HCT116 (cell line): ENCODE results near the gene MYF5.

Experiments used
- EZH2 ChIP-seq: fragments of 200-600 bp; sonication (generic); IDR thresholded peaks from 2 replicates; pipeline ENCODE4 v1.6.1; 2017; ENCODE audit warnings: antibody characterized with exemption, mixed run types
- EZH2phosphoT487 ChIP-seq: fragments of 200-600 bp; IDR thresholded peaks from 2 replicates; pipeline ENCODE4 v1.6.1; 2018; ENCODE audit warnings: antibody characterized with exemption, borderline replicate concordance
- POLR2A ChIP-seq: IDR thresholded peaks from 2 replicates; pipeline ENCODE4 v1.7.0; 2011; ENCODE audit warnings: borderline replicate concordance; ENCODE audit not compliant: insufficient read depth, insufficient read length; ENCODE audit errors: extremely low read depth
- POLR2AphosphoS5 ChIP-seq: IDR thresholded peaks from 2 replicates; pipeline ENCODE4 v1.6.1; 2011; ENCODE audit warnings: mild to moderate bottlenecking, low read depth, low read length, moderate library complexity
- SRF ChIP-seq: IDR thresholded peaks from 2 replicates; pipeline ENCODE4 v1.6.1; 2012; ENCODE audit warnings: low read depth
- TF ChIP-seq, protein P1 (sequence below), 3 experiments: fragments of 200-600 bp in 1 of 3; sonication (generic) in 1 of 3; IDR thresholded peaks in 2 of 3; conservative IDR thresholded peaks in 1 of 3; 2 replicates each; pipeline ENCODE4 v1.5.1; 2012 to 2017; ENCODE audit warnings: low read depth in 2 of 3, low read length in 2 of 3, antibody characterized with exemption in 1 of 3, borderline replicate concordance in 1 of 3, control low read depth in 1 of 3, mild to moderate bottlenecking in 1 of 3, mixed read lengths in 1 of 3, mixed run types in 1 of 3, moderate library complexity in 1 of 3; ENCODE audit not compliant: insufficient read depth in 1 of 3
- TF ChIP-seq, protein P2 (sequence below): IDR thresholded peaks from 2 replicates; pipeline ENCODE4 v1.6.1; 2012

DNA sequence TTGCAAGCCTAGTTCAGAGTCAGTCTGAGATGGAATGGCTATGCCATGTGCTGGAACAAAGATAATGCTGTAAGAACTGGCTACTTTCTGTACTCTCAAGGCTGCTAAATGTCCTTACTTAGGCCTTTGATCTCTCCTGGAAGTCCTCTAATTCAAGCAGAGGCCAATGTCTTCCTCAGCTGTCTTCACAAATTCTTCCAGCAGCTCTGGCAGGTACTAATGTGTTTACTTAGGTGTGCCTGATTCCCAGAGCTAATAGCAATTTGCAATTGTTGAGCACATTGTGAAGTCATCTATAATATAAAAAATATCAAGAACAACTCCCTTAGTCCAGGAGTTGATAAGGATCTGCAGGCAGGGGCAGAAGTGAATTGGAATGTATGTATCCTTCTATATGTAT, 3.8 kb upstream of the MYF5 start:
- TF ChIP-seq, protein P1, sequence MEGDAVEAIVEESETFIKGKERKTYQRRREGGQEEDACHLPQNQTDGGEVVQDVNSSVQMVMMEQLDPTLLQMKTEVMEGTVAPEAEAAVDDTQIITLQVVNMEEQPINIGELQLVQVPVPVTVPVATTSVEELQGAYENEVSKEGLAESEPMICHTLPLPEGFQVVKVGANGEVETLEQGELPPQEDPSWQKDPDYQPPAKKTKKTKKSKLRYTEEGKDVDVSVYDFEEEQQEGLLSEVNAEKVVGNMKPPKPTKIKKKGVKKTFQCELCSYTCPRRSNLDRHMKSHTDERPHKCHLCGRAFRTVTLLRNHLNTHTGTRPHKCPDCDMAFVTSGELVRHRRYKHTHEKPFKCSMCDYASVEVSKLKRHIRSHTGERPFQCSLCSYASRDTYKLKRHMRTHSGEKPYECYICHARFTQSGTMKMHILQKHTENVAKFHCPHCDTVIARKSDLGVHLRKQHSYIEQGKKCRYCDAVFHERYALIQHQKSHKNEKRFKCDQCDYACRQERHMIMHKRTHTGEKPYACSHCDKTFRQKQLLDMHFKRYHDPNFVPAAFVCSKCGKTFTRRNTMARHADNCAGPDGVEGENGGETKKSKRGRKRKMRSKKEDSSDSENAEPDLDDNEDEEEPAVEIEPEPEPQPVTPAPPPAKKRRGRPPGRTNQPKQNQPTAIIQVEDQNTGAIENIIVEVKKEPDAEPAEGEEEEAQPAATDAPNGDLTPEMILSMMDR (IDR thresholded peaks at IDR 0.05 in 2 of 3, conservative IDR thresholded peaks at IDR 0.05 in 1 of 3; ENCODE audit: borderline replicate concordance in 1 of 3, insufficient read depth in 1 of 3, low read depth in 2 of 3, low read length in 2 of 3): no peak
- TF ChIP-seq EZH2phosphoT487: no peak
- TF ChIP-seq, protein P2, sequence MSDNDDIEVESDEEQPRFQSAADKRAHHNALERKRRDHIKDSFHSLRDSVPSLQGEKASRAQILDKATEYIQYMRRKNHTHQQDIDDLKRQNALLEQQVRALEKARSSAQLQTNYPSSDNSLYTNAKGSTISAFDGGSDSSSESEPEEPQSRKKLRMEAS: no peak
- TF ChIP-seq SRF: no peak
- no peak for TF ChIP-seq POLR2AphosphoS5
- TF ChIP-seq EZH2: no peak
- no peak for TF ChIP-seq POLR2A
